CD4-positive, alpha-beta T cell treated with Interleukin-12 subunit alpha and Interleukin-12 subunit beta, for 1 hour (primary cell): ENCODE measurements around the gene RHCE.
"Not testable (repeated sequence)": the region's sequence is repeated elsewhere in the genome, so short reads cannot be mapped to it uniquely, and the experiment has no call there.

ENCODE experiments used
- DNase-seq: peaks from one replicate; pipeline ENCODE4 v3.0.0-alpha.2; 2020

The RHCE gene

DNA sequence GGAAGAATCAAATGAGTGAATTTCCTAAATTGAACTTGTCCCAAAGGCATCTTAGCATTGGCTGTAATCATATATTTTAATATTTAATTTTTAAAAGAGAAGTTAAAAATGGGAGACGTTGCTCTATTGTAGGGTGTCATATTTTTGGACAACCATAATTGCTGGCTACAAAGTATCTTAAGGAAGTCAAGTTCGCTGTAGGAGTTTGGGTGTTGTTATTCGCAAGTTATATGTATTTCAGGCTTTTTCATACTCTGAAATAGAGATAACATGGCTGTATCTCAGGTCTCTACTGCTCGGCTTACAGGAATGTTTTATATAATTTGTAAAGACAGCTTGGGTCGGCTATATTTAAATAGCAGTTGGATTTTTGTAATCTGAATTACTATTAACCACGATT lies 81.6 kb downstream of the RHCE start:
- no peak for DNase-seq

DNA sequence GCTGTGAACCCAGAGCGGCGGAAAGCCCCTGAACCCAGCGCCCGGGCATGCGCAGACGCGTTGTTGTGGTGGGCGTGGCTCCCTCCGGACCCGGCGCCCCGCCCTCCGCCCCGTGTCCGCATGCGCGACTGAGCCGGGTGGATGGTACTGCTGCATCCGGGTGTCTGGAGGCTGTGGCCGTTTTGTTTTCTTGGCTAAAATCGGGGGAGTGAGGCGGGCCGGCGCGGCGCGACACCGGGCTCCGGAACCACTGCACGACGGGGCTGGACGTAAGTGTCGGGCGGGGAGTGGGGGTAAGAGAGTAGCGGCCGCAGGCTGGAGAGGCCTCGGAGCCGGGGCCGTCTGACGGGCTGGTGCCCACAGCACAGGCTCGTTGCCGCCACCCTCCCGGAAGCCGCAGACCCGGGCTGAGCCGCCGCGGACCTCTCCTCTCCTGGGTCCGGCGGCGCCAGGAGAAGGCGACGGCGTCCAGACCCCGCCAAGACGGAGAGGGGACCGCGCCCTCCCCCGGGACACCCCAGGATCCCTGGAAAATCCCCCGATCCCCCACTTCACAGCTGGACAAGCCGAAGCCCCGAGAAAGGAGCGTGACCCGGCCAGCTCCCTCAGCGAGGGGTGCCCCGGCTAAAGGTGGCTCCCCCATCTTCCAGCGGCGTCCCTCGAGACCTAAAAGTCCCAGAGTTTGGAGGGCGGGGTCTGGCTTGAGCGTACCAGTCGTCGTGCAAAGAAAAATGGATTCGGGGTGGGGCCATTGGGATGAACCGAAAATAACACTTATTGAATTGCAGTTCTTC lies 82.2 kb downstream of the RHCE start, which contains the start of gene TMEM50A:
TMEM50A (plus strand) TSS at position 147 of the 794 bp plus-strand sequence. CDS start 2,153 bp downstream, outside the sequence.
- DNase-seq, result peak; percentile 93

GRCh38 chr1:25337483-25338187 lies 83.0 kb downstream of the RHCE start:
- peak; percentile 48 for DNase-seq

DNA sequence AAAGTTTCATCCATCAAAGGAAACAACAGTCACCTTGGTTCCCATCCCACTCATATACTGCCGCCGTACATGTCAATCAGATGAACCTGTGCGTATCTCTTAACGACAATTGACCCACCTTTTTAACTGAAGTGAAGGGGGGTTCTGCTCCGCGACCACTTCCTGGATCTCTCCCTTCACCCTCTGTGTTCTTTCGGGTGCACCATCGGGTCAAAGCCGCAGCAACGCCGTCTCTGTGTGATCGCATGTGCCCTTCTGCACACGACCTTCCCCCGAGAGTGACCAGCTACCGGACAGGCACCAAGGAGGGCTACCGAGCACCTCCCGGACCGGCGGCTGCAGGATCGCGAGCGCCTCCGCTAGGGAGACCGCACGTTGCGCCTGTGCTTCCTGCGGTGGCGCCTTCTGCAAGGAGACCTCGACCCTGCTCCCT lies 83.7 kb downstream of the RHCE start:
- DNase-seq, result peak; percentile 32

DNA sequence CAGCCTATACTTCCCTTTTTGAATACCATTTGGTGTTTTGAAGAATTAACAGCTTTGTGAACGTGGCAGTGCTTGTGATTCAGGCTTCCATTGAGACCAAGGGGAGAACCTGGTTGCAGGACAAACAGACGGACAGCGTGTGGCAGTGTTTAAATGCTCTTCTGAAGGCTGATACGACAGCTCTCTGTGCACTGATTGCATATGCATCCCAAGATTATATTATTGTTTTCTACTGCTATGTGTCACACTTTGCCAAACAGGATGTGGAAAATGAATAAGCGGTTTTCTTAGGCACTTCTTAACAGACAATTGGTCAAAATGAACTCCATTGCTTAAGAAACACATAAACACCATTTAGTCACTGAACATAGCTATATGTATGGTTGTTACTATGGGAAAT lies 90.7 kb downstream of the RHCE start:
- DNase-seq, result peak; percentile 24

GRCh38 chr1:25329336-25329735 lies 91.3 kb downstream of the RHCE start:
- DNase-seq, result not testable (repeated sequence)

GRCh38 chr1:25328791-25329185 lies 91.8 kb downstream of the RHCE start:
- DNase-seq, result not testable (repeated sequence)

- not testable (repeated sequence) for DNase-seq
These were observed 92.5 kb downstream of the RHCE start for GRCh38 chr1:25327864-25328790.

DNA sequence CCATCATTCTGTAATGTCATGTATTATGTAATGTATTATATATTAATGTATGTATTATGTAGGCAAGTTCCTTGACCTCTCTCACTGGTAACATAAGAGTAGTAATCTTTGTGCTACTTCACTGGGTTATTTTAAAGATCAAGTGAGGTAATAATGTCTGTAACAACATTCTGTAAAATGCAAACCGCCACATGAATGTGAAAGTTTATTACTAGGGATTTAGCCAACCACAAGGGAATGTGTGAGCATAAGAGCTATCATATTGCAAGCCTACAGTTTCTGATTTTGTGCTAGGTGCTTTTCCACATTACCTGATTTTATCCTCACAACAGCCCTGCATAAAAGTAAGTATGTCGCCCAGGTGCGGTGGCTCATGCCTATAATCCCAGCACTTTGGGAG lies 96.2 kb downstream of the RHCE start:
- DNase-seq, result not testable (repeated sequence)

DNA sequence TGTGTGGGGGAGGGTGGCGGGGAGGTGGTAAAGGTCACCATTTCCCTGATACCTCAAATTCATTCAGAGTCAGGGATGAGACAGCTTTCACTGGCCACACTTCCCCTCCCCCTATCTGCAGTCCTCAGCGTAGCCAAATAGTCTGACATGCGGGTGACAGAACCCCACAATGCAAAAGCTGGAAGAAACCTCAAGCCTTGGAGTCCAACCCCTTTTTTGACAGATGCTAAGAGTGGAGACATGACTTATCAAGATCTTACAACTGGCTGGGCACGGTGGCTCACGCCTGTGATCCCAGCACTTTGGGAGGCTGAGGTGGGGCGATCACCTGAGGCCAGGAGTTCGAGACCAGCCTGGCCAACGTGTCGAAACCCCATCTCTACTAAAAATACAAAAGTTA lies 98.5 kb downstream of the RHCE start:
- not testable (repeated sequence) for DNase-seq

DNA sequence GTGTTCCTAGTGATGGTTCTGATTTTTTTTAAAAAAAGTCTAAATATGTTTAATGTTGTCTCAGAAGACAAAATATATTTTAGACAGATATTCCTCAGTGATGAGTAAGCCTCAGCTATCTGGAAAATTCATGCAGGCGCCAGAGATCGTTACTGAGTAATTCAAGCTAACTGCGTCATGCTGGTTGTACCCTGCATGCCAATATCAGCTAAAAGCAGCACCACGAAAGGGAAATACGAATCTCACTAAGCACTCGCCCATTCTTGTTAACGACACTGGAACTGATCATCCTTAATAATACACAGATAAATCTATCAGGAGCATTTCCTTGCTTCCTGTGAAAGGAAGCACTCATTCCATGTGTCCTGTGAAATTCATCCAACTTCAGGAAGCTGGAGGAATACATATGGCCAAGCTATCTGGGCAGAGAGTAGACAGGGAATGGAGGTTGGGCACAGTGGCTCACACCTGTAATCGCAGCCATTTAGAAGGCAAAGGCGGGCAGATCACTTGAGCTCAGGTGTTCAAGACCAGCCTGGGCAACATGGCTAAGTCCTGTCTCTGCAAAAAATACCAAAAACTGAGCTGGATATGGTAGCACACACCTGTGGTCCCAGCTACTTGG lies 100.2 kb downstream of the RHCE start:
- not testable (repeated sequence) for DNase-seq

DNA sequence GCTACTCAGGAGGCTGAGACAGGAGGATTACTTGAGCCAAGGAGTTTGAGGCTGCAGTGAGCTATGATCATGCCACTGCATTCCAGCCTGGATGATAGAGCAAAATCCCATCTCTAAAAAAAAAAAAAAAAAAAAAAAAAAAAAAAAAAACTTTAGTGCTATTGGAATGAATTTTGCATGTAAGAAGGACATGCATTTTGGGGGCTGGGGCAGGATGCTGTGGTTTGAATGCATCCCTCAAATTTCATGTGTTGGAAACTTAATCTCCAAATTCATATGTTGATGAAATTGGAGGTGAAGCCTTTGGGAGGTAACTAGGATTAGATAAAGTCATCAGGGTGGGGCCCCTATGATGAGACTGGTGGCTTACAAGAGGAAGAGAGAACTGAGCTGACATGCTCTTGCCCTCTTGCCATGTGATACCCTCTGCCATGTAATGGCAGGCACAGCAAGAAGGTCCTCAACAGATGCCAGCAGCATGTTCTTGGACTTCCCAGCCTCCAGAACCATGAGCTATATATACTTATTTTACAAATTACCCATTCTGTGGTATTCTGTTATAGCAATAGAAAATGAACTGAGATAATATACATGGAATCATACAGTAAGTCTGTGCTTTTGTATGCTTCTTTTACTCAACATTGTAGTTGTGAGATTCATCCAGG lies 107.7 kb downstream of the RHCE start:
- not testable (repeated sequence) for DNase-seq
